SW480 (cell line): ENCODE measurements around the gene DNAJC5.
"Not testable (repeated sequence)": the region's sequence is repeated elsewhere in the genome, so short reads cannot be mapped to it uniquely, and the experiment has no call there.

ENCODE experiments used
- DNase-seq: peaks from one replicate; pipeline ENCODE4 v3.0.0-alpha.2; 2016; ENCODE audit warnings: low spot score

DNAJC5 gene

GRCh38 chr20:63911176-63911575 lies 16.2 kb downstream of the DNAJC5 start:
- DNase-seq: peak; percentile 83

- DNase-seq: no peak
These were observed 18.8 kb downstream of the DNAJC5 start for GRCh38 chr20:63913768-63914167.

- DNase-seq: no peak
These were observed 20.5 kb downstream of the DNAJC5 start for GRCh38 chr20:63915471-63915870.

GRCh38 chr20:63916371-63916939 lies 21.5 kb downstream of the DNAJC5 start:
- DNase-seq: not testable (repeated sequence)

DNA sequence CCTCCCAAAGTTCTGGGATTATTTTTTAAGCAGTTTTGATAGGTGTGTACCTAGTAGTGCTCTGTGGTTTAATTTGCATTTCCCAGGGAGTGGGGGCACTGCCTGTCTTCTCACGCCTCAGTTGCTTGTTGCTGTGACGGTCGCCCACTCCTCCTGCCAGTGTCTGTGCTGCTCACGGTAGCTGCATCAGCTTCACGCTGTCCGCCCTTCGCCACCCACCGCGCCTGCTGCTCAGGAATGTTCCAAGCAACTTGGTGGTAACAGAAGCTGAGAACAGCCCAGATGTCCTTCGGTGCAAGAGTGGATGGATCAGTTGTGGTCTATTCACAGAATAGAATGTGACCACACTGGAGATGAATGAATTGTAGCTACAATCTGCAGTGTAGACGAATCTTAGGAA lies 22.9 kb downstream of the DNAJC5 start:
- DNase-seq: no peak

GRCh38 chr20:63919130-63919529 lies 24.2 kb downstream of the DNAJC5 start:
- no peak for DNase-seq

GRCh38 chr20:63920226-63920625 lies 25.3 kb downstream of the DNAJC5 start:
- DNase-seq: no peak

- DNase-seq: no peak
These were observed 28.7 kb downstream of the DNAJC5 start for GRCh38 chr20:63923651-63924050.

- no peak for DNase-seq
These were observed 29.3 kb downstream of the DNAJC5 start for GRCh38 chr20:63924241-63924640.

DNA sequence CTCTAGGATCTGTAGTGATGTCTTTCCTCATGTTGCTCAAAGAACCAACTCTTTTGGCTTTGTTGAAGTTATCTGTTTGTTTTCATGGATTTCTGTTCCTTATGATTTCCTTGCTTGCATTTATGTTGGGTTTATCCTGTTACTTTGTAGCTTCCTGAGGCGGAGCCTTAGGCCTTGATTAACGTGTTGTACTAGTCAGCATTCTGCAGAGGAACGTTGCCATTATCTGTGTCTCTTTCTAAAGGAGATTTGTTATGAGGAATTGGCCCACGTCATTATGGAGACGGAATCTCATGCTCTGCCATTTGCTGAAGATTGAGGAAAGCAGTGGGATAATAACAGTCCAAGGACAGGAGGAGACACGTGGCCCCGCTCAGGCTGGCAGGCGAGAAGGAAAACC lies 31.4 kb downstream of the DNAJC5 start:
- DNase-seq: no peak

DNA sequence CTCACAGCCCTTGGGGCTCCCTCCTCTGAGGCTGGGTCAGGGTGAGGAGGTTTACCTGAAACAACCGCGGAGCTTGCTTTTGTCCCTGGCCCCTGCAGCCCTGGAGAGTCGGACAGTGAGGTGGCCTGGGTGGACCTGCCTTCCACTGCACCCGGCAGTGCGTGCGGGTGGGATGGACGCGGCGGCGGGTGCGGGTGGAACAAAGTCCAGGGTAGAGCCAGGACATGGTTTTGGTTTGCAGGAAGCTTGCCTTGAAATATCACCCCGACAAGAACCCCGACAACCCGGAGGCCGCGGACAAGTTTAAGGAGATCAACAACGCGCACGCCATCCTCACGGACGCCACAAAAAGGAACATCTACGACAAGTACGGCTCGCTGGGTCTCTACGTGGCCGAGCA lies 34.1 kb downstream of the DNAJC5 start:
- no peak for DNase-seq

DNA sequence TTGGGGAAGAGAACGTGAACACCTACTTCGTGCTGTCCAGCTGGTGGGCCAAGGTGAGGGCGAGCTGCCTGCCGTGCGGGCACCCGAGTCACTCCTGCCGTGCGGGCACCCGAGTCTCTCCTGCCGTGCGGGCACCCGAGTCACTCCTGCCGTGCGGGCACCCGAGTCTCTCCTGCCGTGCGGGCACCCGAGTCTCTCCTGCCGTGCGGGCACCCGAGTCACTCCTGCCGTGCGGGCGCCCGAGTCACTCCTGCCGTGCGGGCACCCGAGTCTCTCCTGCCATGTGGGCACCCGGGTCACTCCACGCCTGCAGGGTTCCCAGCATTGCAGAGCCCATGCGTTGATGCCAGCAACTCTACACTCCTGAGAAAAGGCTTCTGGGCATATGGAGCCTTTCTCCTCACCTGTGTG lies 34.6 kb downstream of the DNAJC5 start:
- not testable (repeated sequence) for DNase-seq

GRCh38 chr20:63930971-63931553 lies 36.1 kb downstream of the DNAJC5 start:
- DNase-seq: no peak

GRCh38 chr20:63931735-63932134 lies 36.8 kb downstream of the DNAJC5 start:
- DNase-seq: no peak

DNA sequence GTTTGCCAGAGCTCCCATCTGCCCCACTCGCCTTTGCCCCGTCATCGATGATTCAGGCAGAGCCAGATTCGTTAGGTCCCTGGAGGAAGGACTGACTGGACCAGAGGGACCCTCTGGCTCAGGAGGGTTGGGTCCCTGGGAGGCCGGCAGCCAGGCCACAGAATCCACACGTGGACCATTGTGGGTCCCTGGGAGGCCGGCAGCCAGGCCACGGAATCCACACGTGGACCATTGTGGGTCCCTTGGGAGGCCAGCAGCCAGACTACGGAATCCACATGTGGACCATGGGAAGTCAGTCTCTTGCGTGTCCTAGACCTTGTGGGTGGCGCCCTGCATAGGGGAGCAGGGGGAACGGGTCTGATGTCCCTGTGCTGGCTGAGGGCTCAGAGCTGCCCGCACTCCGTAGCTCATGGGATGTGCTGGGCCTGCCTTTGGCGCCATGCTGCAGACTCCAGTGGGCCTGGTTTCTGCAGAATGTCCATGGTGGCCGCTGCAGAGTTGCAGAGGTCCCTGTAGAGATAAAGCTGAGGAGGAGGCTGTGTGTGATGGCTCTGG lies 37.8 kb downstream of the DNAJC5 start:
- no peak for DNase-seq

- no peak for DNase-seq
These were observed 38.7 kb downstream of the DNAJC5 start for GRCh38 chr20:63933646-63934045.

DNA sequence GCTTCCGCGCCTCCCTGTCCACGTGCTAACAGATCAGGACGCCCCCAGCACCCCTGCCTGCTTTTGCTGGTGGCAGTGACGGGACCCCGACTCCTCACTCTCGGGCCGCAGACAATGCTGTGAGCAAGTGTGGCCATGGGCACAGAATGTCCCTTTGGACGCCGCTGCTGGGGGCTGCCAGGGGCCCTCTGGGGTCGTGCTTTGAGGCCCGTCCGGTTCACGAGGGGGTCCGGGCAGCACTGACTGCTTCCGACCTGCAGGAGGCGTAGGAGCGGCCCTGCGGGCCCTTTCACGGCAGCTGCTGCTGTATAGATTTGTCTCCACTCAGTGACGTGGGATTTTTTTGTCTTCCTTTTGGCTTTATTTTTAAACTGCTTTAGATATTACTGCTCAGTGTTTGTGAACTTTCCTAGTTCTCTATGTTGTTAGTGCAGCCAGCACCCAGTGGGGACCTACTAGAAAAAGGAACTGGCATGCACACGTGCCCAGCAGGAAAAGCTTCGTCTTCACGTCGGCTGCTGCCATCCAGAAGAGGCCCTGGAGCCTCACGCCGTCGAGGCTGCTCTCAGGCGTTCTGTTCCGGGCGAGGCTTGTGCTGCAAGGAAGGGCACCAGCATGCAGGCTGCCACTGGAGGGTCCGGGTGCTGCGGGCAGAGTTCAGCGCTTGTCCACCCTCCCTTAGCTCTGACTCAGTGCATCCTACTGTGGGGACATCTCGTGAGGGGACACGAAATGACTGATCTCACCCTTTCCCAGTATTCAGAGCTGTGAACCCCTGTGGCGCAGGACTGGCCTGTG lies 39.5 kb downstream of the DNAJC5 start:
- DNase-seq: no peak

DNA sequence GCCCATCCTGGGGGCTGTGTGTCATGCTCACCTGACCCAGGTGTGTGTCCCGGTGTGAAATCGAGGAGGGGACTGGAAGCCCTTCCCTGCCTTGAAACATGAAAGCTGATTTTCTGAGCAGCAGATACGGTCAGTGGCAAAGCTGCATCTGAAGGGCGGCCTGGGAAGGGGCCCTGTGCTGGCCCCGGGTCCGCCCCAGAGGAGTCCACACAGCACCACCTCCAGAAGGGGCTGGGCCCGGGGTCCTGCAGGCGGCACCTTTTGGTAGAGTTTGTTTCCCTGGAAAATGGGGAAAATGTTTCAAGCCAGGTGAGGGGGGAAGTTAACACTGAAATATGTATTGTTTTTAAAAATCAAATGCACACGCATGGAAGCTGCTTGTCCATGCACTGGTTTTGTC lies 40.5 kb downstream of the DNAJC5 start:
- no peak for DNase-seq

GRCh38 chr20:63937596-63937995 lies 42.7 kb downstream of the DNAJC5 start:
- DNase-seq: no peak

DNA sequence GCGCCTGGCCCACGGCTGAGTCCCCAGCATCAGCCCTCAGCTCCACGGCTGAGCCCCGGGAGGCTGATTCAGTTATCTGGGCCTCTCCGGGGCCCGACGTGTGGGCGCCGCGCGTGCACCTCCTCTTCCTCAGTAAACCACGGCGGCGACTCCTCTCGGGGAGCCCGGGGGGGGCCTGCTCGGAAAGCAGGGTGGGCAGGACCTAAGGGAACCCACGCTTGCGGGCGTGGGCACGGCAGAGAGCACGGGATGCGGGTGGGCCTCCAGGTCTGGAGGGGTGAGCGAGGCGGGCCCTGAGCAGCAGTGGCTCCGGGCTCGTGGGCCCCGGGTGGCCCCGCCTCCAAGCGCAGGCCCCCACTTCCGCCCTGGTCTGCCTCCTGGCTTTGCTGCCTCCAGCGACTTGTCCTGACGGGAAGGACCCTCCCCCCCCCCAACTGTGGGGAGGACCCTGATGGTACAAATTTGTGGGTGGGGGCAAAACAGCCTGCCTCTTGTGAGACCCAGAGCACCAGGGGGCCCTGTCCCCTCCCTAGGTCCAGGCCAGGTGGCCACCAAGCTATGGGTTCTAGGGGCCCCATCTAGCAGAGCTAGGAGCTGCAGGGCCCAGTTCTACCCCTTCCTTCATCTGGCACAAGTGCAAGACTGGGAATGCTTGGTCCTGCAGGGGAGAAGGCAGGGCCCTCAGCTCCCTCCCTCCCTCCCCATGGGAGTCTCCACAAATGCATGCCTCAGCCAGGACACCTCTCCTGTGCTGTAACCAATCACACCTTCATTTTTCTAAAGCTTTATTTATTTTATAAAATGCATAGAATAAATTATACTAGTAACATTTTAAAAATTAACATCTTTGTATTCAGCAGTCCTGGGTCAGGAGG lies 44.4 kb downstream of the DNAJC5 start:
- DNase-seq: no peak

DNA sequence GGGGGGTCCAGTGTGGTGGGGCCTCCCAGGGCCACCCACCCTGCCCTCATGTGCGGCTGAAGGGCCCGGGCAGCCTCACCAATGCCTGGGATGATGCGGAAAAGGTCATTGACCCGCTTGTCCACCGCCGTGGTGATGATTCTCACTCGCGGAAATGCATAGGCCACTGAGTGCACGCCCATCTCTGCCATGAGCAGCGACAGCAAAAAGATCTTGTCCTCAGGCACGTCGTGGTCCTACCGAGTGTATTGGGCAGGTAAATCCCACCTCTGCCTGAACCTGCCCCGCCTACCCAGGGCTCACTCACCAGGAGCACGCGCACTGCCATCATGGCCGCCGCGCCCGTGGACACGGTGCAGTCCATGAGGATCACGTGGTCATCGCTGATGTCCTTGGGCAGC lies 45.1 kb downstream of the DNAJC5 start:
- no peak for DNase-seq
